Medulla oblongata (tissue), 1 donor: ENCODE measurements around the gene LHCGR.
"Not testable (repeated sequence)": the region's sequence is repeated elsewhere in the genome, so short reads cannot be mapped to it uniquely, and the experiment has no call there.

Experiments used
- DNase-seq: peaks from one replicate; pipeline ENCODE4 v3.0.0-alpha.2; 2015; ENCODE audit errors: extremely low spot score

The LHCGR gene

GRCh38 chr2:48739236-48739635 is 16.3 kb downstream of the LHCGR start:
- not testable (repeated sequence) for DNase-seq

GRCh38 chr2:48738806-48739205 is 16.7 kb downstream of the LHCGR start:
- DNase-seq, result no peak

- DNase-seq, result no peak
Observed at GRCh38 chr2:48736251-48736650, 19.3 kb downstream of the LHCGR start.

- DNase-seq, result no peak
Observed at GRCh38 chr2:48734576-48735303, 20.8 kb downstream of the LHCGR start.

- DNase-seq, result no peak
Observed at GRCh38 chr2:48733067-48733503, 22.4 kb downstream of the LHCGR start.

- no peak for DNase-seq
Observed at GRCh38 chr2:48728840-48729239, 26.7 kb downstream of the LHCGR start.

GRCh38 chr2:48728295-48728694 is 27.2 kb downstream of the LHCGR start:
- DNase-seq, result no peak

- DNase-seq, result no peak
Observed at GRCh38 chr2:48727560-48727959, 28.0 kb downstream of the LHCGR start.

- peak; percentile 77 for DNase-seq
Observed at GRCh38 chr2:48725696-48726494, 29.6 kb downstream of the LHCGR start.

GRCh38 chr2:48724278-48724677 is 31.2 kb downstream of the LHCGR start:
- DNase-seq, result peak; percentile 25

GRCh38 chr2:48723129-48723528 is 32.4 kb downstream of the LHCGR start:
- no peak for DNase-seq

- DNase-seq, result no peak
Observed at GRCh38 chr2:48722391-48722790, 33.1 kb downstream of the LHCGR start.

- DNase-seq, result no peak
Observed at GRCh38 chr2:48721158-48721557, 34.4 kb downstream of the LHCGR start.

GRCh38 chr2:48719480-48720177 is 35.9 kb downstream of the LHCGR start:
- DNase-seq, result peak; percentile 68

- no peak for DNase-seq
Observed at GRCh38 chr2:48717846-48718245, 37.7 kb downstream of the LHCGR start.

- no peak for DNase-seq
Observed at GRCh38 chr2:48715956-48716355, 39.6 kb downstream of the LHCGR start.

- no peak for DNase-seq
Observed at GRCh38 chr2:48715042-48715899, 40.3 kb downstream of the LHCGR start.

- DNase-seq, result no peak
Observed at GRCh38 chr2:48714245-48714644, 41.3 kb downstream of the LHCGR start.

- DNase-seq, result no peak
Observed at GRCh38 chr2:48713647-48714046, 41.9 kb downstream of the LHCGR start.

GRCh38 chr2:48712151-48712550 is 43.4 kb downstream of the LHCGR start:
- DNase-seq, result no peak

- no peak for DNase-seq
Observed at GRCh38 chr2:48711343-48711742, 44.2 kb downstream of the LHCGR start.
